IMR-90 (cell line): ENCODE results near the gene ATP5MC3.

Experiments
- CHD1 ChIP-seq: IDR thresholded peaks from 2 replicates; pipeline ENCODE4 v1.6.1; 2012; ENCODE audit warnings: low read depth, low read length, improper control_type of control experiment
- CTCF ChIP-seq: conservative IDR thresholded peaks from 2 replicates; pipeline ENCODE4 v1.5.1; 2012; ENCODE audit warnings: mild to moderate bottlenecking, low read depth, low read length, improper control_type of control experiment
- ELK1 ChIP-seq: fragments of 150-350 bp; IDR thresholded peaks from 2 replicates; pipeline ENCODE4 v1.6.1; 2016; ENCODE audit warnings: low read depth, mild to moderate bottlenecking, low read length, moderate library complexity, borderline replicate concordance
- MXI1 ChIP-seq: IDR thresholded peaks from 2 replicates; pipeline ENCODE4 v1.6.1; 2012; ENCODE audit warnings: low read depth, mild to moderate bottlenecking, low read length, moderate library complexity, borderline replicate concordance
- NFE2L2 ChIP-seq: fragments of 150-350 bp; IDR thresholded peaks from 2 replicates; pipeline ENCODE4 v1.6.1; 2016; ENCODE audit warnings: low read depth, mild to moderate bottlenecking, low read length
- POLR2A ChIP-seq: IDR thresholded peaks from 2 replicates; pipeline ENCODE4 v1.6.1; 2012; ENCODE audit warnings: mild to moderate bottlenecking, low read depth, low read length

- TF ChIP-seq CTCF (no peak), MXI1 (no peak), NFE2L2 (no peak), POLR2A (no peak), ELK1 (no peak), CHD1 (no peak)
Observed at GRCh38 chr2:175154661-175155082, 26.8 kb downstream of the ATP5MC3 start.
